Small intestine (tissue), 7 donors: Measurements from ENCODE around the gene SYNE2. TPM values are rescaled to one million over a fixed set of nuclear protein-coding genes. Genes with fewer than 3 reads are reported as not detected.
A peak's percentile ranks its signal among the peaks of the same experiment; 100 is the strongest.

ENCODE experiments used
- DNase-seq, 2 donors: peaks; one replicate each; pipeline versions ENCODE4 v3.0.0 to v3.0.0-alpha.2; 2013
- FAIRE-seq: peaks from 2 replicates; lab custom pipeline; 2012; peaks lifted over from hg19 to GRCh38; lab: Jason Lieb, UNC
- H3K27ac ChIP-seq, 3 donors: one replicate each; pipeline ENCODE4 v1.5.1; 2013; ENCODE audit warnings: low read length in 2 of 3, mild to moderate bottlenecking in 2 of 3, control low read depth in 1 of 3, inconsistent platforms in 1 of 3, low read depth in 1 of 3, moderate library complexity in 1 of 3
- H3K27me3 ChIP-seq, 3 donors: one replicate each; pipeline ENCODE4 v1.6.1; 2013; ENCODE audit warnings: low read length in 3 of 3, inconsistent platforms in 1 of 3; ENCODE audit not compliant: control insufficient read depth in 3 of 3, insufficient read depth in 3 of 3
- H3K36me3 ChIP-seq, 3 donors: one replicate each; pipeline ENCODE4 v1.6.1; 2013; ENCODE audit warnings: low read length in 3 of 3, inconsistent platforms in 1 of 3, low read depth in 1 of 3, mild to moderate bottlenecking in 1 of 3, moderate library complexity in 1 of 3; ENCODE audit not compliant: control insufficient read depth in 3 of 3, insufficient read depth in 2 of 3
- H3K4me1 ChIP-seq, 3 donors: one replicate each; pipeline ENCODE4 v1.6.1; 2013; ENCODE audit warnings: low read length in 2 of 3, inconsistent platforms in 1 of 3, low read depth in 1 of 3, mild to moderate bottlenecking in 1 of 3, moderate library complexity in 1 of 3; ENCODE audit not compliant: control insufficient read depth in 3 of 3, insufficient read depth in 2 of 3
- H3K4me3 ChIP-seq, 3 donors: one replicate each; pipeline ENCODE4 v1.5.1; 2013; ENCODE audit warnings: low read length in 3 of 3, control low read depth in 1 of 3, inconsistent platforms in 1 of 3, low read depth in 1 of 3, mild to moderate bottlenecking in 1 of 3, moderate library complexity in 1 of 3
- H3K9me3 ChIP-seq, 2 donors: one replicate each; pipeline ENCODE4 v1.6.1; 2013; ENCODE audit warnings: low read depth in 1 of 2, low read length in 1 of 2; ENCODE audit not compliant: control insufficient read depth in 2 of 2, insufficient read depth in 1 of 2
- WGBS, 3 donors: extraction: QIAGEN DNeasy Blood & Tissue Kit; methylation state at CpG; one replicate each; pipeline ENCODE4 v1.1.7; 2013; 5-methylcytosine and 5-hydroxymethylcytosine counted together
- polyA plus RNA-seq, 4 donors: library from polyadenylated mRNA; stranded (reverse) in 3 of 4; unstranded in 1 of 4; fragments of 200-250 nt in 3 of 4; fragments of 120-200 nt in 1 of 4; gene quantifications; one replicate each; pipeline versions ENCODE4 v1.2.1 to v1.2.3, GENCODE V29; 2013
- donor health status: healthy with polysubstance abuse.
- donor health status: control.
- donor health status: control.
- donor health status: Bipolar disorder and iron deficiency.
- donor health status: healthy.

The SYNE2 gene
- polyA plus RNA-seq, 4 donors, result 13.8 to 47.4 (median 32.9) TPM

DNA sequence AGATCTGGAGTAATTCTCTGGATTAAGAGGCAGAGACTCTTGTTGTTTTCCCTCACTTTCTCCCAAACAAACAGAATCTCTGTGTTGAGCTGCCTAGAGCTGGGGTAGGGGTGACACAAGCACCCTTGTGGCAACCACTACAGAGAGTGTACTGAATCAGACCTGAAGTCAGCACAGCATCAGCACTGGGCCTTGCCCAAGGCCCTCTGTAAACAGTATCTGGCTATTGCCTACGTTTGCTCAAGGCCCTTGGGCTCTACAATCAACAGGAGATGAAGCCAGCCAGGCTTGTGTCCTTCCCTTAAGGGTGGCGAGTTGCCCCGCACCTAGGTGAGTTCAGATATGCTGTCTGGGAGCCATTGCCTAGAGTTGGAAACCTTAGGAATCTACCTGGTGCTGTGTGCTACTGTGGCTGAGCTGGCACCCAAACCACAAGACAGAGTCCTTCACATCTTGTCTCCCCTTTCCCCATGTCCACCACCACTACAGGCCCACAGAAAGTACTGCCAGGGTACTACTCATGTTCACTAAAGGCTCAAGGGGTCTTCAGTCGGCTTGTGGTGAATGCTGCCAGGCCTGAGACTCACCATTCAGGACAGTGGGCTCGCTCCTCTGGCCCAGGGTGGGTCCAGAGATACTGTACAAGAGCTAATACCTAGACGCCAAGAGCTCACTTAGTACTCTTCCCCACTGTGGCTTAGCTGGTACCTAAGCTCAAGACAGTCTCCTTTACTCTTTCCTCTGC lies 206.8 kb downstream of the SYNE2 start:
- FAIRE-seq (no peak), DNase-seq (no peak)
- H3K9me3 ChIP-seq, result no peaks in the 10 kb centered on the region
- peaks cover 0 to 22% (median 5%) of the 10 kb centered on the region in 3 donors for H3K36me3 ChIP-seq
- 91 to 95% (median 94%) methylated on average over 6 of the region's 6 CpGs for WGBS, 3 donors
- no peak overlapping the region for H3K4me3 ChIP-seq
- H3K4me1 ChIP-seq, result no peaks in the 10 kb centered on the region
- H3K27ac ChIP-seq, result no peak overlapping the region
- H3K27me3 ChIP-seq, result no peaks in the 10 kb centered on the region

DNA sequence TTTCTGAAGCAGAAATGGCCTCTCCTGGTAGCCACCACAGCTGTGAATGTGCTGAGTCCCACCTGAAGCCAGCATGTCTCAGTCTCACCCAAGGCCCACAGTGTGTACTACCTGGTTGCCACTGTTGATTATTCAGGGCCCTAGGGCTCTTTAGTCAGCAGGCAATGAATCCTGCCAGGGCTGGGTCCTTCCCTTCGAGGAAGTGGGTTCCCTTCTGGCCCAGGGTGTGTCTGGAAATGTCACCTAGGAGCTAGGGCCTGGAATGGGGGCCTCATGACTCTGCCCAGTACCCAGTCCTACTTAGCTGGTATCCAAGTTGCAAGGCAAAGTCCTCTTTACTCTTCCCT lies 207.4 kb downstream of the SYNE2 start:
- no peaks in the 10 kb centered on the region for H3K27me3 ChIP-seq
- H3K4me3 ChIP-seq, result no peak overlapping the region
- 38 to 60% (median 47%) methylated on average over 1 of the region's 1 CpG for WGBS, 3 donors
- no peak overlapping the region for H3K27ac ChIP-seq
- H3K36me3 ChIP-seq, result peaks cover 0 to 25% (median 5%) of the 10 kb centered on the region in 3 donors
- FAIRE-seq, result no peak
- peak in 1 of 2 donors; percentile 11 for DNase-seq
- H3K9me3 ChIP-seq, result no peaks in the 10 kb centered on the region
- H3K4me1 ChIP-seq, result no peaks in the 10 kb centered on the region

DNA sequence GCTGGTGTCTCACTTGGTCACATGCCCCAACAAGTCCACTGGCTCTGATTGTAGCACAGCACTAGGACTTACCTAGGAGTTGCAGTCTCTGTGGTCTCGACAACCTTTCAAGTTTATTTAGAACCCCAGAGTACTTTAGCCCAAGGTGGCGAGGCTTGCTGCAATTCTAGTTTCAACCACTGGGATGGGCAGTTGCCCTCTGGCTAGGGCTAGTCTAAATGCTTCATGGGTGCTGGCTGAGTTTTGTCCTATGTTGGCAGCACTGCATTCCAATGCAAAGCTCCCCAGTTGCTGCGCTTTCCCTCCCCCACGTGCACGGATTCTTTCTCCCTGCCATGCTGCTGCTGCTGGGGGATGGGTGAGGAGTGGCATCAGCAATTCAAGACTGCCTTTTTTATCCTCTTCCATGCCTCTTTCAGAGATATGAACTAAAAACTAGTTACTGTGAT lies 207.9 kb downstream of the SYNE2 start:
- FAIRE-seq, result no peak
- no peaks in the 10 kb centered on the region for H3K9me3 ChIP-seq
- H3K27me3 ChIP-seq, result no peaks in the 10 kb centered on the region
- peak; percentile 14 to 45 for DNase-seq
- 88 to 91% (median 89%) methylated on average over 5 of the region's 5 CpGs for WGBS, 3 donors
- H3K4me1 ChIP-seq, result no peaks in the 10 kb centered on the region
- H3K36me3 ChIP-seq, result peaks cover 0 to 25% (median 5%) of the 10 kb centered on the region in 3 donors
- H3K4me3 ChIP-seq, result no peak overlapping the region
- H3K27ac ChIP-seq, result no peak overlapping the region

DNA sequence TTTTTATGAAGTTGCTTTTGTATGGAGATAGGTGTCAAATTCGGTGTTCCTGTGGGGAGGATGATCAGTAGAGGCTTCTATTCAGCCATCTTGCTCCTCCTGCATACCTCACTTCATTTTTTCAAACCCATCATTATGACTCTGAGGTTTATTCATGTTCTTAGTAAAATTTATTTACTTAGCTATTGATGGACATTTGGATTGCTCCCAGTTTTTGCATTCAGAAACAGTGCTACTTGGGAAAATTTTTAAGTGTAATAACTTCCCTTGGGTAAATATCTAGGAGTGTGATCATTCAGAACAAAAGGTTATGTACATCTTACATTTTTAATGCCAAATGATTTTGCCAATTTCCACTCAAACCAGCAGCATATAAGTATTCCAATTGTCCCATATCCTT lies 208.3 kb downstream of the SYNE2 start:
- Histone ChIP-seq H3K4me3 (no peak overlapping the region), H3K36me3 (peaks cover under 1 to 24% (median 2%) of the 10 kb centered on the region in 3 donors), H3K4me1 (no peaks in the 10 kb centered on the region), H3K27me3 (no peaks in the 10 kb centered on the region), H3K27ac (no peak overlapping the region), H3K9me3 (no peaks in the 10 kb centered on the region)
- no peak for DNase-seq
- 76 to 86% (median 85%) methylated on average over 1 of the region's 1 CpG for WGBS, 3 donors
- FAIRE-seq, result no peak

DNA sequence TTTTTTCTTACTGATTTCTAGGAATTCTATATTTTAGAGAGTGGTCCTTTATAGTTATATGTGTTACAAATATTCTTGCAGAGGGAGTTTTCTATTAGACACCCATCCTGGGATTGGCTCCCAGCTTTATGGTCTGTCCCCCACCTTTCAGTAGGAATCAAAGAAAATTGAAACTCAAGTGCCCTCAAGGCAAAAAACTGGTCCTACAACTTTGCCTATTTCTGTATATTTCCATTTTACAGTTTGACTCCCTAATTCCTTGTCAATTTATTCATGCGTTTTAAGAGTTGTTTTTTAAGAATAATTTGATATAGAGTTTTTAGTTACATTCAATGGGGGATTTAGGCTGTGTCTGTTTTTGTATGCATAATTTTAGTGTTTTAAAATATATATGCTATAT lies 208.9 kb downstream of the SYNE2 start:
- FAIRE-seq (no peak), DNase-seq (no peak)
- Histone ChIP-seq H3K9me3 (no peaks in the 10 kb centered on the region), H3K27ac (no peak overlapping the region), H3K4me1 (no peaks in the 10 kb centered on the region), H3K27me3 (no peaks in the 10 kb centered on the region), H3K36me3 (peaks cover 2 to 29% (median 3%) of the 10 kb centered on the region in 3 donors), H3K4me3 (no peak overlapping the region)
- 98 to 100% (median 99%) methylated on average over 1 of the region's 1 CpG for WGBS, 3 donors

DNA sequence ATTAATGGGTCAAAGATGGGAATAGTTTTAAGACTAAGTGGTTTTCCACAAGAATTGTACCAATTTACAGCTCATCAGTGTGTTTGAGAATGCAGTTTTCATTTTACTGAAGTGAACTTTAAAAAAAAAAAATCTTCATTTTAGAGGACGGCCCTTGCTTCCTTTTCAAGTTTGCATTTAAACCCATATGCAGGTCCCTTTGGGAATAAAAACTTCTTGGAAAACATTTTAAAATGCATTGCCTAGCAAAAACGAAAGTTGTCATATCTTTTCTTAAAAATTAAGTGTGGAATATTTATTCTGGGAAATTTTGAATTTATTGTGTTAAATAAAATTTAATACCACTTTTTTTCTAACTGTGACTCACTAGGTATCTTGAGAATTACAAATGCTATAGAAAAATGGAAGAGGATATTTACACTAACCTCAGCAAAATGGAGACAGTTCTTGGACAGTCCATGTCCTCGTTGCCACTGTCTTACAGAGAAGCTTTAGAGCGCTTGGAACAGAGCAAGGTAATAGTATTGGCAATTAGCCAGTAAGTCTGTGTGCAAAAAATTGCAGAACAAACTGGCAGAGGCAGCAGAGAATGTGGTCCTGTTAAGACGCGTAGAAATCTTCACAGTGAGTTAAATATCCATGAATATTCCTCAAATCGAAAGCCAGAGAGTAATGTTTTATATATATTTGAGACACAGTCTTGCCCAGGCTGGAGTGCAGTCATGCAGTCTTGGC lies 209.7 kb downstream of the SYNE2 start:
- no peaks in the 10 kb centered on the region for H3K9me3 ChIP-seq
- no peak for DNase-seq
- FAIRE-seq, result no peak
- H3K27me3 ChIP-seq, result no peaks in the 10 kb centered on the region
- H3K4me1 ChIP-seq, result no peaks in the 10 kb centered on the region
- no peak overlapping the region for H3K27ac ChIP-seq
- peaks cover 2 to 30% (median 3%) of the 10 kb centered on the region in 3 donors for H3K36me3 ChIP-seq
- no peak overlapping the region for H3K4me3 ChIP-seq
- WGBS, 3 donors, result 89 to 95% (median 90%) methylated on average over 7 of the region's 7 CpGs

DNA sequence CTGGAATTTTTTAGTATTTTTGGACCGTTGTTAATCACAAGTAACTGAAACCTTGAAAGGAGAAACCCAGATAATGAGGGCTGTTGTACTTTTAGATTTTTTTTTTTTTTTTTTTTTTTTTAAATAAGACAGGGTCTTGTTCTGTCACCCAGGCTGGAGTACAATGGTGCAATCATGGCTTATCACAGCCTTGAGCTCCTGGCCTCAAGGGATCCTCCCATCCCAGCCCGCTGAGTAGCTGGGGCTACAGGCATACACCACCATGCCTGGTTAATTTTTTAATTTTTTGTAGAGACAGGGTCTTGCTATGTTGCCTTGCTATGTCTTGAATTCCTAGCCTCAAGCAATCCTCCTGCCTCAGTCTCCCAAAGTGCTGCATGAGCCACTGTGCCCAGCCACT lies 211.6 kb downstream of the SYNE2 start:
- Histone ChIP-seq H3K36me3 (peaks cover 3 to 29% (median 4%) of the 10 kb centered on the region in 3 donors), H3K4me3 (no peak overlapping the region), H3K4me1 (no peaks in the 10 kb centered on the region), H3K9me3 (no peaks in the 10 kb centered on the region), H3K27ac (no peak overlapping the region), H3K27me3 (no peaks in the 10 kb centered on the region)
- FAIRE-seq (no peak), DNase-seq (no peak)
- 91 to 97% (median 93%) methylated on average over 2 of the region's 2 CpGs for WGBS, 3 donors

DNA sequence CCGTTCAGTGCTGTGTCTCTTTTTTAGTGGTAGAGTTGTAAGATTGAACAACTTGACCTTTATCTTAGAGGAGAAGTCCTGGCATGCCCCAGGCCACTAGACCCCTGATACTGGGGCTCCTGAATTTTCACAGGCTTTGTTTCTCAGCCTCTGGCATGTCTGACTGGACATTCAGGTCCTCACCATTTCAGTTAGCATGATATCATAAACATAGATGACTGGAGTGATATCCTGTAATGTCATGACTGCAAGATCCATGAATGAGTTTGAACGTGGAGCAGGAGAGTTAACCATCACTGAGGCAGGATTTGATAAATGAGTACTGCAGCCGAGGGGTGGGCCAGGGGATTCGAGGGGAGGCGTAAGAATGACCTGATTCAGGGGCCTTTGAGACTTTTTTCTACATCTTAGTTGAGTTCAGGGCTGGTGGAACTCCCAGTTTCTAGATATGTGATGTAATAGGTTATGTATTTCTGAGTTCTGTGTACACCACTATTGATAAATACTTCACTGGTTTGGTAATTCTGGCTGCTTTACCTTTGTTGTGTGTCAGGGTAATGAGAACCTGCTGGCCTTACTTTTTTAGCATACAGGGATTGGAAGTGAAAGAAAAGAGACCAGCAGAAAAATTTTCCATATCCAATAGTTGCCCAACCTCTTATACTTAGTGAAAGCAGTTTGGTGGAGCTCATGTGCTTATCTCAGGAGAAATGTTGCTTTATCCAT lies 217.0 kb downstream of the SYNE2 start:
- no peak overlapping the region for H3K27ac ChIP-seq
- FAIRE-seq, result no peak
- H3K4me1 ChIP-seq, result no peaks in the 10 kb centered on the region
- 78 to 90% (median 84%) methylated on average over 5 of the region's 5 CpGs for WGBS, 3 donors
- no peaks in the 10 kb centered on the region for H3K9me3 ChIP-seq
- no peaks in the 10 kb centered on the region for H3K27me3 ChIP-seq
- DNase-seq, result no peak
- H3K4me3 ChIP-seq, result no peak overlapping the region
- H3K36me3 ChIP-seq, result peaks cover 5 to 37% (median 10%) of the 10 kb centered on the region in 3 donors
